GM18868 (cell line): ENCODE results near the gene ING3.
"Not testable (repeated sequence)": the region's sequence is repeated elsewhere in the genome, so short reads cannot be mapped to it uniquely, and the experiment has no call there.

Experiments used
- ATAC-seq: cut with Tn5 transposase; IDR thresholded peaks from one replicate; pipeline ENCODE4 v1.9.1; 2021; ENCODE audit warnings: mild to moderate bottlenecking, moderate library complexity; ENCODE audit not compliant: unreplicated experiment

ING3 gene

GRCh38 chr7:121001234-121001906, 50.8 kb downstream of the ING3 start:
- no peak for ATAC-seq

DNA sequence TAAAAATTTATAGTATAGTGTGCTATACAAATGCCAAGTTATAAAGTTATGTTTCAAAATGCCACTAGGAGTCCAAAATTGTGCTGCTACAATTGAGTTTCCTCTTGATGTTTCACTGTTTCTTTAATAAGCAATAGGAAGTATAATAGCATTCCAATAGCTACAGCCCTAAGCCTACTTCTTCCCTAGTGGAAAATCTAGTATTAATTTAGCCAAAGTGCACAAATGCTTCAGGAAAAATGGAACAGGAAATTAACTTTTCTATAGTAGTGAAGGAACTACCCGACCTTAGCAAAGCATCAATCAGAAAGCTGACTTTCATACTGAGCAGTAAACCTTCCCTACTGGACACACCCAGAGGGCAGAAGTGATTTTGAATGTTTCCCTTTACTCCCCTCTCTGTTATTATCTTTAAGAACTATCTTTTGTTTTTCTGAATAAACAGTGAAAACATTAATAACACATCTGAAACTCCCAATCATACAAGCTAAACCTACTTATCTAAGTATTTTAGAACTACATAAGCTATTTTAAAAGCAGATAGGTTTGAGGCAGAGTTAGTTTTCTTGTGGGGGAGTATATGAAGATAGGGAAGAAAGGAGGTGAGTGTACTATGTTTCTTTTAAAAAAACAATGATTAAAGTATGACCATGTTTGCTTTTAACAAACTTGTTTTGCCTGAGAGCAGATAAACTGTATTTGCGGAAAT, 51.6 kb downstream of the ING3 start:
- no peak for ATAC-seq

DNA sequence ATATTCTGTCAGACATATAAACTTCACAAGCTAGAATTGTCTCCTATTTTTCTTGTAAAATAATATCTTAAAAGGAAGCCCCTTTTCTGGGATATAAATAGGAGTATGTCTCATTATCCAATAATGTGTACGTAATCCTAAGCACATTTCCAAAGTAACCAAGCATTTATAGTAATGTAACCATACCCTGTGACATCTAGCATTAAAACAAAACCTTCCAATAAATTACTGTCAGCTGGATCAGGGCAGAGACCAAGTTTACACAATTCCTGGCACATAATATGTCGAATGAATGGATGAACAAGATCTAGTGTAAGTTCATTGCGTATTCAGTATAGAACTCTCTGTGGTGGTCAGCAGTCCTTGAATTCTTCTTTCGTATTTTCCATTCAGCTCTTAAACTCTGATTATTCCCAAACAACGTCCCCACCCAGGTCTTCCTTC, 52.2 kb downstream of the ING3 start:
- ATAC-seq: no peak

DNA sequence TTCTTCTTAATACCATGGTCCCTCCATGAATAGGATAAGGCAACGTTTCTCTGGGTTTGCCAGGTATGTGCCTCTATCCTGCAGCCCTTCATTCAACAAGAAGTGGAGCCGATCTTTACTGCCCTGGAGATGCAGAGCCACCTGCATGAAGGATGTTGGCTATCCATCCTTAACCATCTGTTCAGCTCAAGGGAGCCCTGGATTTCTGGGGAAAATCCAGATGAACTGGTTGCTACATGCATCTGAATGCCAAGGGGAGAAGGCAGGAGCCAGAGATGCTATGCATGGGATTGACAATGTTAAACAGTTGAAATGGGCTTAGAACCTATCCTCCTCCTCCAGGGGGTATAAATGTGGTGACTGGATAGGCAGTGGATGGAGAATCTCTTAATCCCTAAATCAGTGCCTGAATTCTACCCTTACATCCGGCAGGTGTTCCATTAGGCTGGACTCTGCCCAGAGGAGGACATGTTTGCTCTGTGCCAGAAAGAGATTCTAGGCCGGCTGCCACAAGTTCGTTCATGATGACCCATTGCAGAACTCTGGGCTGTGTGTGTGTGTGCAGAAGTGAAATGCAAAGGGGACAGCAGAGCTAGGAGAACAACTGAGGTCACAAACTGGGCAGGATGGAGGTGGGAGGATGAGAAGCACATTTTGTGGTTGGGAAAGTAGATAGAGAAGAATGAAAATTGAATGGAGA, 53.6 kb downstream of the ING3 start:
- no peak for ATAC-seq

- ATAC-seq: not testable (repeated sequence)
These were observed 54.5 kb downstream of the ING3 start for GRCh38 chr7:121005058-121005457.

GRCh38 chr7:121005996-121006584, 55.5 kb downstream of the ING3 start:
- no peak for ATAC-seq

DNA sequence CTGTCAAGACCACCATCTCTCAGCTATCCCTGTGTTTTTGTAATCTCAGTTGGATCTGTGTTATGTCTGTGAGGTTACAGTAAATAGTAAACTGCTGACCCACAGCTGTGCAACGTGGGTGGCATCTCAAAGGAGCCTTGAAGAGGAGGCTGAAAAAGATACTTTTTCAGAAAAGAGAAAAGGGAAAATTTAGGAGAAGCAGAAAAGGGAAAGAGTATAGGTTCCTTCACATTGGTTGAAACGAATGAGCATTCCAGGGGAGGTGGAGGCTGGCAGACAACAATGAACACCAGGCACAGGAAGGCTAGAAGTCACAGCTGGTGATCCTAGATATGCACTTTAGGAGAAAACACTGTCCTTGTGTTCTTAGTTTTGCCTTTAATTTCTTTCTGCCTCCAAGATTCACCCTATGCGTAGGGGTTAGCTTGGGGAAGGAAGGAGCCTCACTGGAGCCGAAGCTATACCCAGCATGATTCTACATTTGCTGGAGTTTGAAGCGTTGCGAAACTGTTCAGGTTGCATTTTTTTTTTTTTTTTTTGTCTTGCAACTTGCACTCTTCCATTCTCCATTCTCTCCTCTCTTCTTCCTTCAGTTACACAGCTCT, 56.2 kb downstream of the ING3 start:
- ATAC-seq: no peak

DNA sequence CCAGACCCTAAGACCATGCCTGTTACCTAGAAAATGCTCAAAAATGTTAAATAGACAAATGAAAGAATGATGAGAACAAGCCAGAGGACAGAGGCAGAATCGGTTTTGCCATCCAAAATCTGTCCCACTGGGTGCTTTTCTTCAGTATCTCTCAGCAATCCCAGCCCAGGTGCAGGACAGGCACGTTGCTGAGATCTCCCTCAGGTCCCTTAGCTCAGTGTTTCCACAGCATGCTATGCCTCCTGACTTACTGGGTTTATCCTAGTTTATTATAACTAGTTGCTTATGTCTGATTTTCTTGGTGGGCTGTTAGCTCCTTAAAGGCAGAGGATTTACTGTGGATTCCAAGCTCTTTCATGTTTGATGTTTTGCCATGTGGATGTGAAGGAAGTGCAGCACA, 58.2 kb downstream of the ING3 start:
- no peak for ATAC-seq

DNA sequence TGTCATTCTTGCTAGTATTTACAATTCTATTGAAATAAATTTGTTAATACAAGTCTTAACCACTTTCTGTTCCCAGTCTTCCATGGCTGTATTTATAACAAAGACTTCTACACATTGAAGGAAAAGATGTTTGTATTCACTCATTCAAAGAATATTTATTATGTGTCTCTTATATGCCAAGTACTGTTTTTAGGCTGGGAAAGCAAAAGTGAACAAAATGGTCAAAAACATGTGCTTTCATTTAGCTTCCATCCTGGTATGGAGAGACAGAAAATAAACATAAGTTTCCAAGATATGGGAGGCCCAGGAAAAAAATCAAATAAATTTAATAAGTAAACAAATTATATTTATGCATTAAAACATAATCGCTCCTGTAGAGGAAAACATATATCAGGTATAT, 60.8 kb downstream of the ING3 start:
- ATAC-seq: no peak

- ATAC-seq: no peak
These were observed 61.7 kb downstream of the ING3 start for GRCh38 chr7:121012170-121012874.

DNA sequence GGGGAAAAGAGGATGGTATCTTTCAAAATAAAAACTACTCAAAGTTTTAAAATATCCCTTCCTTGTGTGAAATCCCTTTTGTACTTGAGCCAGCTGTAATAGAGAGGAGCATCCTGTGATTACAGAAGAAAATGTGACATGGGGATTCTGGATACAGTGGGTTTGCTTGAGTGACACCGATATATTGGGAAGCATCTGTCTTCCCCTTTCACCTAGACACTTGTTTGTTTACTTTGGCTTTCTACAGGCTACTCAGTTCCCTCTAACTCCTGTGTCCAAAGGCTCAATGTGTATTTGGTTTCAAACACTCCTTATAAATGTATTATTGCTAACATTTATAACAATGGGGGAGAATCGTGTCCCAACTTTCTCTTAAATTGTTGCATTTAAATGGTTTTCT, 62.3 kb downstream of the ING3 start:
- ATAC-seq: no peak

GRCh38 chr7:121015560-121015959, 65.0 kb downstream of the ING3 start:
- ATAC-seq: no peak

- ATAC-seq: no peak
These were observed 66.4 kb downstream of the ING3 start for GRCh38 chr7:121016966-121017365.

GRCh38 chr7:121017586-121017985, 67.0 kb downstream of the ING3 start:
- ATAC-seq: no peak

DNA sequence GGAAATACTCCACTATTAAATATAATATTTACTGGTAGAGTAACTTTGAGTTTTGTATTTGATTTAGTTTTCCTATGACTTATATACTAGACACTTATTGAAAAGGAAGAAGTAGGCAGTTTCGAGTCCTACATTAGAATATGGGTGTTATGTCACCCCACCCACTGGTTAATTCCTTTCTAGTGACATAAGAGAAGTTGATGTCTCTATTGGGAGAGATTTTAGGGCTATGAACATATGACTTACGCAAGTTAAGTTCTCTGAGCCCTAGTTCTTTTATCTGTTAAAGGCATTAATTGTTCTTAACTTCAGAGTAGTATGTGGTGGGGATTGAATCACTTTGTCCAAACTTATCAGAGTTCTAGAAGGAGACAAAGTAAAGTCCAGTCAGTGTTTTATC, 68.4 kb downstream of the ING3 start:
- ATAC-seq: peak; percentile 43

GRCh38 chr7:121020249-121020988, 69.8 kb downstream of the ING3 start:
- no peak for ATAC-seq

DNA sequence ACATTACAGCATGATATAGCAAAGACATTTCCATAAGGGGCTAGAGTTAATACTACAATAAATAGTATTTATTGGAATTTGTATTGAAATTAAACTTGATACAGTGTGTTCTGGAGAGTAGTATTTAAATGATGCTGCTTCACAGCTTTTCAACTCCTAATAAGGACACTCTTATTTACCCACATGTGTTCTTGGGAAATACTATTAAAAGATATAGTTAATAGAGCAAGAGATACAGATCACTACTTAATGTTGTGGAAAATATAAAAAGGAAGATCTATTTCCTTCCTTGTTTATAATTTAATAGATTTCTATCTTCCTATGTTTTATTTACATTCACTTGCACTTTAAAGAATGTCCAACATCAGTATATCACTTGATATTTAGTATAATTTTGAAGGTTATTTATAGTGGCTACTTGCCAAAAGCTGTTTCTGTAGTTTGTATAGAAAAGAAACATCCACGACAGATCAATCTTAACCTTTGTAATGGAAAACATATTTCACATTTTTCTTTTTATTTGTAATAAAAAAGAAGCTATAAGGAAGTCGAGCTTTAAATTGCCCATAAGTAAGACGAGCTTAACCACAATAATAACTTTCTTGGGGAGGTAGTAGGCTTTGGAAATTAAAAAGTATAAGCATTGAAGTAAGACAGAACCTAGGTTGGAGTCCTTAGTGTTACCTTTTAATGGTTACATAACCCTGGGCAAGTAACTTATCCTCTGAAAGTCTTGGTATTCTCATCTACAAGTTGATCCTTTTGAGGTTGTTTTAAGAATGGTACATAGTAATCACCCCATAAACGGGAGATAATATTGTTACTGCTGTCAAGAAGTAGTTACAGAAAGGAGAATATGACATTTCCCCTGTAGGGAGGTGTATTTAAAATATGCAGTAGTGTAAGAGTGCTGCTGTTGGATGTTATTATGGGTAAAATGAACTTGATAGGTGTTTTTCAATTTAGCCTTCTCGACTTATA, 70.7 kb downstream of the ING3 start:
- no peak for ATAC-seq

DNA sequence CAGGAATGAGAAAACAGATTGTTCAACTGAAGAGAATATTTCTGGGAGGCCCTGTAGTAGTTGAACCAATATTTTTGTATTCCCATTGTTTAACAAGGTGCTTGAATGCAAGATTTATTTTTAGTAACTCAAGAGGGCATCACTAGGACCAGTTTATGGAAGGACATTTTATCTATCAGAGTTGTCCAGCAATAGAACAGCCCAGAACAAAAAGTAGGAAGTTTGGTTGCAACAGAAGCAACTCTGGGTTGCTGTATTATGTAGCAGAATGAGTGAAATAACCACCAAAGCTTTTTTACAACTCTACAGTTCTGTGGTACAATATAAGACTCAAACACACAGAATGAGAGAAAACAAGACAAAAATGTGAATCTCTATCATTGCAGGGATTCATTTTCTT, 72.6 kb downstream of the ING3 start:
- ATAC-seq: no peak
